ENCODE measurements around the gene HDAC4.
A peak's percentile ranks its signal among the peaks of the same experiment; 100 is the strongest.

DNA sequence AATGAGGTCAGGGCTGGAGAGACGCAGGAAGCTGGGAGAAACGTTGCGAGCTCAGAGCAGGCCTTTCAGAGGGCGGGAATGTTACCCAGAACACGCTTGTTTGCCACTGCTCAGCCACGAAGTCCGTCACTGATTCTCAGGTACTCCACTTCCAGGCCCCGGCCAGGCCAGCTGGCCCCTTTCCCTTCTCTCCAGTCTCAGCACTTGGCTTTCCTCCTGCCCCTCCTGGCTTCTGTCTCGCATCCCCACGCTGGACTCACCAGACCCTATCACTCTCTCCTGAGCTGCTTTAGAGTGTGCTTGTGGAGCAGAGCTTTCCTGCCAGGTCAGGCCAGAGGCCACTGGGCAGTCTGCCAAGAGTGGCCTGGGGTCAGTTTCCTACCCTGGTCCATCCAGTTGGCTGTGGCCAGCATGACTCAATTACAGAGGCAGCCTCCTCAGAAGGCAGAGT is 401.5 kb downstream of the HDAC4 start:
- TF ChIP-seq POLR2A (IDR thresholded peaks at IDR 0.05): no peak
- TF ChIP-seq, protein P1, sequence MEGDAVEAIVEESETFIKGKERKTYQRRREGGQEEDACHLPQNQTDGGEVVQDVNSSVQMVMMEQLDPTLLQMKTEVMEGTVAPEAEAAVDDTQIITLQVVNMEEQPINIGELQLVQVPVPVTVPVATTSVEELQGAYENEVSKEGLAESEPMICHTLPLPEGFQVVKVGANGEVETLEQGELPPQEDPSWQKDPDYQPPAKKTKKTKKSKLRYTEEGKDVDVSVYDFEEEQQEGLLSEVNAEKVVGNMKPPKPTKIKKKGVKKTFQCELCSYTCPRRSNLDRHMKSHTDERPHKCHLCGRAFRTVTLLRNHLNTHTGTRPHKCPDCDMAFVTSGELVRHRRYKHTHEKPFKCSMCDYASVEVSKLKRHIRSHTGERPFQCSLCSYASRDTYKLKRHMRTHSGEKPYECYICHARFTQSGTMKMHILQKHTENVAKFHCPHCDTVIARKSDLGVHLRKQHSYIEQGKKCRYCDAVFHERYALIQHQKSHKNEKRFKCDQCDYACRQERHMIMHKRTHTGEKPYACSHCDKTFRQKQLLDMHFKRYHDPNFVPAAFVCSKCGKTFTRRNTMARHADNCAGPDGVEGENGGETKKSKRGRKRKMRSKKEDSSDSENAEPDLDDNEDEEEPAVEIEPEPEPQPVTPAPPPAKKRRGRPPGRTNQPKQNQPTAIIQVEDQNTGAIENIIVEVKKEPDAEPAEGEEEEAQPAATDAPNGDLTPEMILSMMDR (IDR thresholded peaks at IDR 0.05): no peak
- TF ChIP-seq POLR2AphosphoS5 (IDR thresholded peaks at IDR 0.05; ENCODE audit: insufficient read depth in 1 of 2, low read depth in 1 of 2): peak in 1 of 2 donors; percentile 54
